ENCODE measurements around the gene SHCBP1L.

DNA sequence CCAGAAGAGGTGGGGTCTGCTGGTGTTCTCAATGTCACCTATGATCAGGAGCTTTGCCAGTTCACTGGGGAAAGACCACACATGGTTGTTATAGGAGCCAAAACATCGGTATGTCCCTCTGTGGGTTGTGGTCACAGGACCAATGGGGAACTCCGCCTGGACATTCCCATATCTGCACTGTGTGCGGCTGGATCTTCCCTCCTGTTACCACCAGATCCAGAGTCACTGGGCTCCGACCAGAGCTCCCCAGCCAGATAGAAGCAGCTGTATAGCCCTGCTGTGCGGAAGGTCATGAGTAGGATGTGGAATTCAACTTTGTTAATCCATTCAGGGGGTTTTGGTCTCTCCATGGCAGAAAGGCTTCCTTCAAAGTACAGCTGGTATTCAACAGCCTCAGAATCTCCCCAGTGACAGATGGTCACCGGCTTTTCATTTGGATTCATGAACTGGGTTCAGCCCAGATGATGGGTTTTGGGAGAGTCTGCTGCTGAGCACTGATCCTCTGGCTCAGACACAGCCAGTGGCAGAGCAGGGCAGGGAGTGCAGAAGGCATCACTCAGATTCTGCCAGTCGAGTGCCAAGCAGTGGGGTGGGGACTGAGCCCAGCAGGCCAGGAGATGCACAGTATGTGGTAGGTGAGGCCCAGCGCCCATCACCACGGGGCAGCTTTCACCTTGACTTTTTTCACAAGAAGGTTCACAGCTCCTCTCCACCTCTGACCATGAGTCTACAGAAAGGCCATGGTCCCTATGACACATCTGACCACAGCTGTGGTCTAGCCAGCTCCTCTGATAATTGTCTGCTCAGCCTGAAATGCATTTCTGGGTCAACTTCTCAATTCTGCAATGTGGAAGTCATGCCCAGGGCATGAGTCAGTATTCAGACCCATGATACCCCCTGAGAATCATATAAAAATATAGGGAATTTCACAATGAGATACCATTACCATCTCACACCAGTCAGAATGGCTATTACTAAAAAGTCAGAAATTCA is 2.9 kb upstream of the SHCBP1L start:
- TF ChIP-seq, protein P1, sequence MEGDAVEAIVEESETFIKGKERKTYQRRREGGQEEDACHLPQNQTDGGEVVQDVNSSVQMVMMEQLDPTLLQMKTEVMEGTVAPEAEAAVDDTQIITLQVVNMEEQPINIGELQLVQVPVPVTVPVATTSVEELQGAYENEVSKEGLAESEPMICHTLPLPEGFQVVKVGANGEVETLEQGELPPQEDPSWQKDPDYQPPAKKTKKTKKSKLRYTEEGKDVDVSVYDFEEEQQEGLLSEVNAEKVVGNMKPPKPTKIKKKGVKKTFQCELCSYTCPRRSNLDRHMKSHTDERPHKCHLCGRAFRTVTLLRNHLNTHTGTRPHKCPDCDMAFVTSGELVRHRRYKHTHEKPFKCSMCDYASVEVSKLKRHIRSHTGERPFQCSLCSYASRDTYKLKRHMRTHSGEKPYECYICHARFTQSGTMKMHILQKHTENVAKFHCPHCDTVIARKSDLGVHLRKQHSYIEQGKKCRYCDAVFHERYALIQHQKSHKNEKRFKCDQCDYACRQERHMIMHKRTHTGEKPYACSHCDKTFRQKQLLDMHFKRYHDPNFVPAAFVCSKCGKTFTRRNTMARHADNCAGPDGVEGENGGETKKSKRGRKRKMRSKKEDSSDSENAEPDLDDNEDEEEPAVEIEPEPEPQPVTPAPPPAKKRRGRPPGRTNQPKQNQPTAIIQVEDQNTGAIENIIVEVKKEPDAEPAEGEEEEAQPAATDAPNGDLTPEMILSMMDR (IDR thresholded peaks at IDR 0.05; ENCODE audit: insufficient read depth, low read length), result no peak
- TF ChIP-seq POLR2AphosphoS5 (IDR thresholded peaks at IDR 0.05; ENCODE audit: low read depth) (no peak), GABPA (IDR thresholded peaks at IDR 0.05; ENCODE audit: low read depth) (no peak), SPI1 (IDR thresholded peaks at IDR 0.05; ENCODE audit: borderline replicate concordance, low read depth) (no peak)
- TF ChIP-seq, protein P2, sequence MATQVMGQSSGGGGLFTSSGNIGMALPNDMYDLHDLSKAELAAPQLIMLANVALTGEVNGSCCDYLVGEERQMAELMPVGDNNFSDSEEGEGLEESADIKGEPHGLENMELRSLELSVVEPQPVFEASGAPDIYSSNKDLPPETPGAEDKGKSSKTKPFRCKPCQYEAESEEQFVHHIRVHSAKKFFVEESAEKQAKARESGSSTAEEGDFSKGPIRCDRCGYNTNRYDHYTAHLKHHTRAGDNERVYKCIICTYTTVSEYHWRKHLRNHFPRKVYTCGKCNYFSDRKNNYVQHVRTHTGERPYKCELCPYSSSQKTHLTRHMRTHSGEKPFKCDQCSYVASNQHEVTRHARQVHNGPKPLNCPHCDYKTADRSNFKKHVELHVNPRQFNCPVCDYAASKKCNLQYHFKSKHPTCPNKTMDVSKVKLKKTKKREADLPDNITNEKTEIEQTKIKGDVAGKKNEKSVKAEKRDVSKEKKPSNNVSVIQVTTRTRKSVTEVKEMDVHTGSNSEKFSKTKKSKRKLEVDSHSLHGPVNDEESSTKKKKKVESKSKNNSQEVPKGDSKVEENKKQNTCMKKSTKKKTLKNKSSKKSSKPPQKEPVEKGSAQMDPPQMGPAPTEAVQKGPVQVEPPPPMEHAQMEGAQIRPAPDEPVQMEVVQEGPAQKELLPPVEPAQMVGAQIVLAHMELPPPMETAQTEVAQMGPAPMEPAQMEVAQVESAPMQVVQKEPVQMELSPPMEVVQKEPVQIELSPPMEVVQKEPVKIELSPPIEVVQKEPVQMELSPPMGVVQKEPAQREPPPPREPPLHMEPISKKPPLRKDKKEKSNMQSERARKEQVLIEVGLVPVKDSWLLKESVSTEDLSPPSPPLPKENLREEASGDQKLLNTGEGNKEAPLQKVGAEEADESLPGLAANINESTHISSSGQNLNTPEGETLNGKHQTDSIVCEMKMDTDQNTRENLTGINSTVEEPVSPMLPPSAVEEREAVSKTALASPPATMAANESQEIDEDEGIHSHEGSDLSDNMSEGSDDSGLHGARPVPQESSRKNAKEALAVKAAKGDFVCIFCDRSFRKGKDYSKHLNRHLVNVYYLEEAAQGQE (IDR thresholded peaks at IDR 0.05; ENCODE audit: insufficient replicate concordance, low read depth), result no peak

All from HL-60 (cell line).